ENCODE measurements around the gene EIF4A2.
"Not testable (repeated sequence)": the region's sequence is repeated elsewhere in the genome, so short reads cannot be mapped to it uniquely, and the experiment has no call there.

The EIF4A2 gene

GRCh38 chr3:186821429-186822387, 38.3 kb downstream of the EIF4A2 start:
- peak; percentile 78 for DNase-seq (ENCODE audit: low spot score)

GRCh38 chr3:186822388-186822759, 39.0 kb downstream of the EIF4A2 start:
- DNase-seq (ENCODE audit: low spot score), result not testable (repeated sequence)

- no peak for DNase-seq (ENCODE audit: low spot score)
Observed at GRCh38 chr3:186823386-186823785, 40.0 kb downstream of the EIF4A2 start.

GRCh38 chr3:186824430-186825139, 41.2 kb downstream of the EIF4A2 start:
- no peak for DNase-seq (ENCODE audit: low spot score)

- peak; percentile 37 for DNase-seq (ENCODE audit: low spot score)
Observed at GRCh38 chr3:186825294-186825821, 42.0 kb downstream of the EIF4A2 start.

GRCh38 chr3:186825872-186826409, 42.6 kb downstream of the EIF4A2 start:
- DNase-seq (ENCODE audit: low spot score), result no peak

- no peak for DNase-seq (ENCODE audit: low spot score)
Observed at GRCh38 chr3:186826410-186826975, 43.1 kb downstream of the EIF4A2 start.

GRCh38 chr3:186826976-186827857, 43.8 kb downstream of the EIF4A2 start:
- peak; percentile 93 for DNase-seq (ENCODE audit: low spot score)

- DNase-seq (ENCODE audit: low spot score), result no peak
Observed at GRCh38 chr3:186828340-186828739, 45.0 kb downstream of the EIF4A2 start.

- no peak for DNase-seq (ENCODE audit: low spot score)
Observed at GRCh38 chr3:186831798-186832197, 48.4 kb downstream of the EIF4A2 start.

GRCh38 chr3:186832276-186832675, 48.9 kb downstream of the EIF4A2 start:
- no peak for DNase-seq (ENCODE audit: low spot score)

All from NAMALWA (cell line).